Activated CD4-positive, alpha-beta T cell treated with anti-CD3 and anti-CD28 coated beads for 24 hours (primary cell): ENCODE results near the gene PTGDR.

Experiments
- DNase-seq, 2 donors: peaks; one replicate each; pipeline ENCODE4 v3.0.0-alpha.2; 2020; ENCODE audit warnings: low read depth in 2 of 2

PTGDR gene

DNA sequence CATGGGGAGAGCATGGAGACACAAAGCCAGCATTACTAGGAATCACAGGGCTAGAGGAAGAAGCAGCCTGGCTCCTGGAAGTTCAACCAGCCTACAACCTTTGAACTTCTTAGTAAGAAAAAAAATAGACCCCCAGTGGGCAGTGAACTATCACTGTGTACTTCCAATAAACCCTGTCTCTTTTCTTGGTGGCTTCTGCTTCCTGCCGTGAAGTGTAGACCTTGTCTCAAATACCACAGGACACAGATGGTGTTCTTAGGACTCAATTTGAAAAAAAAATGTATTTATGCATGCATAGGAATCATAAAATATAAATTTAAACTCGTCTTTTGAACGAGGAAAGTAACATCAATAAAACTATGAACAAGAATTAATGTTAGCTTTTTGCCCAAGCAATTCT, 43.0 kb downstream of the PTGDR start:
- no peak for DNase-seq

DNA sequence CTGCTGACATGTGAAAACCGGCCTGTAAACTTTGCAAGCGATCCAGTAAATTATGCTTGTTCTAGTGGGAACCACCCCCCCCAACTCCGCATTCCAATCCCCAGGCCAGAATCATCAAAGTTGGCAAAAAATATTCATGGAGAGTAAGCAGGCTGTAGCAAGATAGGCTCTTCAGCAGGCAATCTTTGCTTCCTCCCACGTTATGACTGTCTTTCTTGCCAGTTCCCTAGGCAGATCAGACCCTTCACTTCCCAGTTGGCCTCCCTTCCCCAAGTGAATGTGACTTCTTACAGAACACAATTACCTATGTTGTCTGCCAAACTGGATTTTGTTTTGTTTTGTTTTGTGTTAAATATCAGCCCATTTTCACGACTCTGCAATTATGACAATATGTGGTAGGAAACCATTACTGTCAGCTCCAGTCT, 45.4 kb downstream of the PTGDR start:
- no peak for DNase-seq

DNA sequence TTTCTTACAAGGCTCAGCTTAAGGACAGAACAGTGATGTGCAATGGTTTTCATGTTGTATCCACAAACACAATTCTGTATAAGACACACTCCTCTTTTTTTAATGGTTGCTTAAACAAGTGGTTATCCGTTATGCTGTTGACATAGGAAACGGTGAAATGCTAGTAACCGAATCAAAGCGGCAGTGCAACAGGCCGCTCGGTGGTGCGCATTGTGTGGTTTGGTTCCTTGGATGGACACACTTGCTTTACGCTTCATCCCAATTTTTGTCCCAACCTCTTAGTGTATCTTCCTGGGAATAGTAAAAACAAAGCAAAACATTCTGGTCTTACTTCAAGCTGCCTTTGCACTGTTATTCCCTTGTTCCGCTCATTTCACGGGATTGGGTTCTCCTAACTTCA, 46.0 kb downstream of the PTGDR start:
- DNase-seq, result no peak

DNA sequence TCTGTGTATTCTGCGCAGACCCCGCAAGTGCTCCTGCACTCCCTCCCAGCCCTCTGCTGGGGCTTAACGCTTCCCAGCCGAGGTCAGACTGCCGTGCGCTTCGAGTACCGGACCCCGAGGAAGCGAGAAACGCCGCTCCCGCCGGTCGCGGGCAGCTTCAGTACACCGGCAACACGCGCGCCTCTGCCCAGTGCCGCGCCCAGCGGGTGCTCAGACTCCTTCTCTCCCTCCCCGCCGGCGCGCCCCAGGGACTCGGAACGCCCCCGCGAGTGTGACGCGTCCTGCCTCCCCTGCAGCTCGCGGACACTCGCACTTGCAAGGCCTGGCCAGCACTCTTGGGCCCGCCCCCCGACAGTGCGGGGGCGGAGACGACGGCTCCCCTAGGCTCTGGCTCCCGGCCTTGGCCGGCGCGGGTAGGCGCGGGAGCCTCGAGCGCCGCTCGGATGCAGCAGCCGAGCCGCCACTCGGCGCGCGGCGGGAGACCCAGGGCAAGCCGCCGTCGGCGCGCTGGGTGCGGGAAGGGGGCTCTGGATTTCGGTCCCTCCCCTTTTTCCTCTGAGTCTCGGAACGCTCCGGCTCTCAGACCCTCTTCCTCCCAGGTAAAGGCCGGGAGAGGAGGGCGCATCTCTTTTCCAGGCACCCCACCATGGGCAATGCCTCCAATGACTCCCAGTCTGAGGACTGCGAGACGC, 46.6 kb downstream of the PTGDR start, which contains the start of gene PTGER2:
Gene PTGER2 (plus strand): TSS at position 410 of the 692 bp plus-strand sequence. CDS start 237 bp downstream, at position 647.
- DNase-seq, result peak; percentile 50 to 61

DNA sequence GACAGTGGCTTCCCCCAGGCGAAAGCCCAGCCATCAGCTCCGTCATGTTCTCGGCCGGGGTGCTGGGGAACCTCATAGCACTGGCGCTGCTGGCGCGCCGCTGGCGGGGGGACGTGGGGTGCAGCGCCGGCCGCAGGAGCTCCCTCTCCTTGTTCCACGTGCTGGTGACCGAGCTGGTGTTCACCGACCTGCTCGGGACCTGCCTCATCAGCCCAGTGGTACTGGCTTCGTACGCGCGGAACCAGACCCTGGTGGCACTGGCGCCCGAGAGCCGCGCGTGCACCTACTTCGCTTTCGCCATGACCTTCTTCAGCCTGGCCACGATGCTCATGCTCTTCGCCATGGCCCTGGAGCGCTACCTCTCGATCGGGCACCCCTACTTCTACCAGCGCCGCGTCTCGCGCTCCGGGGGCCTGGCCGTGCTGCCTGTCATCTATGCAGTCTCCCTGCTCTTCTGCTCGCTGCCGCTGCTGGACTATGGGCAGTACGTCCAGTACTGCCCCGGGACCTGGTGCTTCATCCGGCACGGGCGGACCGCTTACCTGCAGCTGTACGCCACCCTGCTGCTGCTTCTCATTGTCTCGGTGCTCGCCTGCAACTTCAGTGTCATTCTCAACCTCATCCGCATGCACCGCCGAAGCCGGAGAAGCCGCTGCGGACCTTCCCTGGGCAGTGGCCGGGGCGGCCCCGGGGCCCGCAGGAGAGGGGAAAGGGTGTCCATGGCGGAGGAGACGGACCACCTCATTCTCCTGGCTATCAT, 47.3 kb downstream of the PTGDR start:
- DNase-seq, result peak; percentile 14 to 19

DNA sequence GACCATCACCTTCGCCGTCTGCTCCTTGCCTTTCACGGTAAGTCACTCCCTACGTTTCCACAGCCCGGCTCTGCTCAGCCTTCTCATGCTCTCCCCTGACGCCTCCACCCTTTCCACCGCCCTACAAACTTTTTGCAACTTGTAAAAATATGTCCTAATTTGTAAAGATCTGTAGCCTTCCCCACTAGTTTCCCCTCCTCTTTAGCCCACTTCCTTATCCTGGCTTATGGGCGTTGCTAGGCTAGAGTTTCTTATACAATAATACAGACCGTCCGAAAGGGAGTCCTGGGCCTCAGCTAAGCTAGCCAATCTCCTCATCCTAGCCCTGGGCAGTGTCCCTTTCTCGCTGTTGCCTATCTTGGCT, 47.8 kb downstream of the PTGDR start:
- DNase-seq, result no peak

DNA sequence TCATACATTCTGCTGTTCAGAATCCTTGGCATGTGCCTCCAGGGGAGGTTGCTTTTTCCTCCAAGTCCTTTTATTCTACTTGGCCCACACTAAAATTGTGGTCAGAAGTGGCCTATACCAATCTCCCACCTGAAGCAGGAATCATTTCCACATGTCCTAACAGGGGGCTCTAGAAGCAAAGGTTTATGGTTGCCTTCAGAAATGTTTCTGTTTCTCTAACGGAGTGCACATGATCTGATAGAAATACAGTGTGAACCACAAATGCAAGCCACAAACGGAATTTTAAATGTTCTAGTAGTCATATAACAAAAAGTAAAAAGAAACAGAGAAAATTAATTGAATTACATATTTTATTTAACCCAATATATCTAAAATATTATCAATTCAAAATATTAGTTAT, 50.6 kb downstream of the PTGDR start:
- no peak for DNase-seq

DNA sequence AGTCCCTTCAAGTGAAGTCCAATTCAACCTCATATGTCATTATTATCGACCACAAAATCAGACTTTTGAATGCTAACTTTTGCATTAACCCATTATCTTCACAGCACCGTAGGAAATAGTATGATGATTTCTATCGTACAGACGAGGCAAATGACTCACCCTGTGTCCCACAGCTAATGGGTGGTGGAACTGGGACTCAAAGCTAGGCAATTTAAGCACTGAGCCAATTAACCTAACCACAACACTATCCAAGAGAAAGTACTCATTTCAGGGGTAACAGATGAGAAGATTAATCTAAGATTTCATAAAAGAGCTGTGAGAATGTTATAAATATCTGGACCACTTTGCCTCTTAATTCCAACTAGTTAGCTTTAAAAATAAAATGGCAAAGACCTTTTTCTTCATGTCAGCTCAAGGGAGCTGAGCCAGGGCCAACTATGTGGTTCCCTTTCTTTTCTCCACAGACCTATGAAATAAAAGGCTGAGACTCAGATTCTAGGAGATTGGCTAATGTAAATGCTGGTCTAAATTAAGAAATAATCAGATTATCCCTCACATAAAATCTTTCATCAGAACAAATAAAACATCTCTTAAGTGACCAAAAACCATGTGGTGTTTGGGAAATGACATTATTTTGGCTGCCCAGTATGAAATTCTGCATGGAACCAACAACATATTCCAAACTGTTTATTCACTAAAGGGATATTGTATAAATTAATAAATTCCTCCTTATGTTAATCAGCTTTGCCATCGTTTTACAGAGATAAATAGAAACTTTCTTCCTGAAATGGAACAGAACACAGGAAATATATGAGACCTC, 51.5 kb downstream of the PTGDR start:
- DNase-seq, result no peak

DNA sequence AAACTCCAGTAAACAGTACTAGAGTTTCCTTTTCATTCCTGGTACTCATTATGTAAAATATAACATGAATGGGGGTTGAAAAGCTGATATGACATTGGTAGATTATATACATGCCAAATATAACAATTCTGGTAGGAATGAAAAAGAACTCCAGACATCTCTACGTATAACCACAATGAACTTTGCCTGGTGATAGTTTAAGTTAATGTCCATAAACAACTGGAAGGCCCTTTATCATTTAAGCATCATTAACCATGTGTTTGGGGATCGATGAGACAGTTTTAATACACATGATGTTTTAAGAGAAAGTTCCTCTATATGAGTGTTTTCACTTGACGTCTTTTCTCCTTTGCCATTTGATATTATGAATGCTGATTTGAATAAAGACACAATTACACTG, 52.4 kb downstream of the PTGDR start:
- DNase-seq, result no peak

DNA sequence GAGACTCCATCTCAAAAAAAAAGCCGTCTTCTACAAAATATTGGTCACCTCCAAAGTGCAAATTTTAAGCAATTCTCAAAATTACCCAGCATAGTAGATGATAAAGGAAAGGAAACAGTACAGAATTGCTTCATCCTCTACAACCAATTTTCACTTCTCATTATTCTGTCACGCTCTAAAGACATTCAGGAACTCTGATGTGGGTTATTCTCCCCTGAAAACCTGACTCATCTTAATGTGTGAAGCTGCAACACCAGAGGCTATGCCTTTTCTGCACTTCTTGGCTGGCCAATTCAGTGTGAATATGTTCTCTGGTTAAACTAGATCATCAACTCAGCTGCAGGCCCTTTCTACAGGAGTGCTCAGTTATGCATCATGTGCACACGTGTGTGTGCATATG, 57.6 kb downstream of the PTGDR start:
- no peak for DNase-seq

DNA sequence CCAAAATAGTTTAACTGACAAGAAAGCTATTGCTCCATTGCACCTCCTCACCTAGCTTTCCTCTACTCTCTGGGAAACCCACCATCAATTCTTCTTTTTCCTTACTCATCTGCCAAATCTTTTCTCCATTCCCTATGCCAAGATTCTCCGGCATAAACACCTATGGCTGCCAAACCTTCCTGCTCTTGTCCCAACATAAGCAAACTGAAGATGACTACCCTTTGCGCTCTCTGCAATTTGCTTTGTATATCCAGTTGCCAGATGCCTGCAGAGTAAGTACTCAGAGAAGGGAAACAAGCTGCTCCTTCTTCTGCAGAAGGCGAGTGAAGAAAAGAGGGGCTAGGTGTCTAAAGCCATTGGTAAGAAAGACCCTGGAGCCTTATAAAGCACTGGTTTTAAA, 58.1 kb downstream of the PTGDR start:
- DNase-seq, result no peak
